CD4-positive, alpha-beta T cell treated with Interleukin-15 for 1 hour (primary cell): Measurements from ENCODE around the gene ISG20L2.

Experiments
- DNase-seq: peaks from one replicate; pipeline ENCODE4 v3.0.0-alpha.2; 2020

Gene ISG20L2

DNA sequence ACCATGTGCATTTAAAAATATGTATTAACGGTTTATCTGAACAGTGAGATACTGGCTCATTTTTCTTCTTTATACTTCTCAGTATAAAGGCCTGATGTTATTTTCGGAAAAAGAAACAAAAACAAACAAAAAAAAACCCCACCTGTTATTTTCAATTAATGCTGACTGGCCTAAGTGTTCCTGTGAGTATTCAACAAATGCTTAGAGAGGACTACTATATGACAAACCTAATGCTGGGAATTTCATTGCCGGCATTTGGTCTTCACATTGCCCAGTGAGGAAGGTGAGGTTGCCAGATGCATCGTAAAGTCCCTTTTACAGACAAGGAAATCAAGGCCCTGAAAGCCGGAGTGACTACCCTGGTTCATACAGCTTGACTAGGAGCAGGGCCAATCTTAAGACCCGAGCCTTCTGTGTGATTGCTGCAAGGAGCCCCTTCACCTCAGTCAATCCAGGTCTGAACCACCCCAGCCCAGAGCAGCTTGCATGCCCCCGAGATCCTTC is 11.7 kb upstream of the ISG20L2 start:
- DNase-seq = no peak

DNA sequence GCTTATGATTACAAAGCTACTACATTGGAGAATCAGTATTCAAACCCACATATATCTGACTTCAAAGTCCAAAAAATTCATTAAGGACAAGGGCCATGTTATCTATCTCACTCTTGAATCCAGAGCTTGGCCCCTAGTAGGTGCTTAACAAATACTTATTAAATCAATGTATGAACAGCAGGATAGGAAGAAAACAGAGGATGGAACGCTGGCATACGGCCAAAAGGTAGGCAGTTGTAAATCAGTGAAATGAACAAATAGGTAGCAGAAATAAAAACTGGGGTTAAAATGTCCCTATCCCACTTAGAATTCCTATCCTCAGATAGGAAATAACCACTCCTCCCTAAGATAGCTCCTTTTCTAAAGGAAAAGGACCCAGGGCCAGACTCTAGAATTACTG is 10.3 kb upstream of the ISG20L2 start:
- DNase-seq = no peak

DNA sequence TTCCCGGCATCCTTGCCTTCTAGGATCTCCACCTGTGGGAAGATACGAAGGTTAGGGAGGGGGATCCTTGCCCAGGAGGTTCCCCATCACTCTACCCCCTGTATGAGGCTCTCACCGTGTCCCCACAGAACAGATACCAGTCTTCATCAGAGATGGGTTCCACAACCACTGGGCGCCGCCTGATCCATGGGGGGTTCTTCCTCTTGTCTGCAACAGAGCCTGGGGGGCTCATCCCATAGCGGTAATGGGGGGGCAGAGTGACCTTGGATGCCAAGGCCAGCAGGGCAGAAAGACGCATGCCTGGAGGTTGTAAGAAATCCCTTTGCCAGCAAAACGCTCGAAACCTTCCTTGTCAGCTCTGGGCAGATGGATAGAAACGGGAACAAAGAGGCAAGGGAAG is 9.8 kb upstream of the ISG20L2 start:
- DNase-seq = no peak

DNA sequence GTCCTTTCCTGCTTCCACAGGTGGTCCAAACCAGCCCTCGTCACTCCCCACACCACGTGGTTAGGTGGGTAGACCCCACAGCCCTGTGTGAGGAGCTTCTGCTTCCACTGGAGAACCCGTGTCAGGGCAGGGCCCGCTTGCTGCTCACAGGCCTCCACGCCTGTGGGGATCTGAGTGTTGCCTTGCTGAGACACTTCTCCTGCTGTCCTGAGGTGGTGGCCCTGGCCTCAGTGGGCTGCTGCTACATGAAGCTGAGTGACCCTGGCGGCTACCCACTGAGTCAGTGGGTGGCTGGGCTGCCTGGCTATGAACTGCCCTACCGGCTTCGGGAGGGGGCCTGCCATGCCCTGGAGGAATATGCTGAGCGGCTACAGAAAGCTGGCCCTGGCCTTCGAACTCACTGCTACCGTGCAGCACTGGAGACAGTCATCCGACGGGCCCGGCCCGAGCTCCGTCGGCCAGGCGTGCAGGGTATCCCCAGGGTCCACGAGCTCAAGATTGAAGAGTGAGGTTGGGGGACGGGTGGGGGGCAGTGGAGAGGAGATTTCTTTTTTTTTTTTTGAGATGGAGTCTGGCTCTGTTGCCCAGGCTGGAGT is 5.5 kb upstream of the ISG20L2 start:
- DNase-seq = no peak

DNA sequence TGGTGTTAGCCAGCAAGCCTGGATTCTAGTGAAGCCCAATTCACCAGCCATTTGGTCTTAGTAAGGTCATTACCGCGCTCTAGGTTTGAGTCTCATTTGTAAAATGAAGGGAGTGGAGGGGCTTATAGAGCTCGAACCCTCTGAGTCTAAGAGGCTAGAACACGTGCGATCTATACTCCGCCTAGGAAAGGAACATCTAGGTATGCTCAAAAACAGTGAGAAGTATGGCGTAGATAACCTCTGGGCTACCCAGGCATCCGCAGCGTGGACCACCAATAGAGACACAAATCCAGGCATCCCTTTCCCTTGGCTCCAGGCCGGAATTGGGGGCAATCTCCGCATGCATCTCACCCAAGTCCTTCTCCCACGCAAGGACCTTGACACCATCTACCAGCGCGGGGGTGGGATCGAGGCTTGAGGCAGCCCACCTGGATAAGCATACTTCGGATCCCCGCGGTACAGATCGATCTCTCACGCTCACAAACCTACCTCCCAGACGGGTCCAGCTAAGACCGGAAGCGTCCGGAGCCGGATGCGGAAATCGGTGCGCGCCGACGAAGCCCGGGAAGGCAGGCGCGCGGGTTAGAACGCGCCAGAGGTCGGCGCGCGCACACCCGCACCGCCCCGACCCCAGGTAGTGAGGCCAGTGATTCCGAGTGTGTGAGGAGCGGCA is 504 bp downstream of the ISG20L2 start, which contains the start of gene METTL25B:
METTL25B (plus strand) TSS at position 544 of the 673 bp plus-strand sequence. CDS start 636 bp downstream, outside the sequence.
- no peak for DNase-seq

DNA sequence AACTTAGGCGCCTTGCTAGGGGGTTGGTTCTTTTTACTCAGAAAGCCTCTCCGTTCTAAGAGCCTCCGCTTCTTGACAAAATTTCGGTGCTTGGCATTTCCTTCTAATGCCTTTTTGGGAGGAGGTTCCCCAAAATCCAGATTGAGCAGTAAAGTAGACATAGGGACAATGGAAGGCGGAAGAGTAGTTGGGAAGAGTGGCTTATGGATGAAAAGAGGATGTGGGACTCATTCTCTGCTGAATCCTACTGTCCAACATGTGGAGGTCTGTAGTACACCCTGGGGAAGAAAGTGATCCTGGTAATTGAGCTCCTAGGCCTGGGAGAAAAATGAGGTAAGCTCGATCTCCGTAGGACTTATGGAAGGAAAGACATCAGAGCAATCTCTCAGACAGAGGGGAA is 1.1 kb downstream of the ISG20L2 start:
- DNase-seq = no peak

DNA sequence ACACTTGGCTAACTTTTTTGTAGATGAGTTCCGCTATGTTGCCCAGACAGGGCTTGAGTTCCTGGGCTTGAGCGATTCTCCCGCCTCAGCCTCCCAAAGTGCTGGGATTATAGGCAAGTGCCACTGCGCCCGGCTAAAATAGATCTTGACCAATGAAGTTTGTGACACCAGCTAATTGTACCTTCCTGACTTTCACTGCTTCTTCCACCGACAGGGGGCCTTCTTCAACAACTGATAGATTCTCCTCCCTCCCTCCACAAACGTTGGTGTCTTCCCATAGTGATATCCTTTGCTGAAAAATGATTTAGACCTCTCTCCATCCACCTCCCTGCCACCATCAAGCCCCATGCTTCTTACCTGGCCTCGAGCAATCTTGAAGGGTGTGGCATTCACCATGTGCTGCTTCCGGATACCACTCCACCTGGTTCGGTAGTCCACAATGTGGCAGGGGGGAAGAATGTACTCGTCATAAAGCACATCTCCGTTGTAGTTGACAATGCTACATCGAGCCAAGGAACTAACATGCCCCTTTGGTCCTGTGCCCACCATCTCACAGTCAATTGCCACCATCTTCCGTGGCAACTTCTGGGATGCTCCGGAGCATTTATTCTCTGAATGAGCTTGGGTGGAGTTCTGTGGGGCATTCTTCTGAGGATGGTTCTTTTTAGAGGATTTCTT is 1.9 kb downstream of the ISG20L2 start:
- DNase-seq = peak; percentile 34

DNA sequence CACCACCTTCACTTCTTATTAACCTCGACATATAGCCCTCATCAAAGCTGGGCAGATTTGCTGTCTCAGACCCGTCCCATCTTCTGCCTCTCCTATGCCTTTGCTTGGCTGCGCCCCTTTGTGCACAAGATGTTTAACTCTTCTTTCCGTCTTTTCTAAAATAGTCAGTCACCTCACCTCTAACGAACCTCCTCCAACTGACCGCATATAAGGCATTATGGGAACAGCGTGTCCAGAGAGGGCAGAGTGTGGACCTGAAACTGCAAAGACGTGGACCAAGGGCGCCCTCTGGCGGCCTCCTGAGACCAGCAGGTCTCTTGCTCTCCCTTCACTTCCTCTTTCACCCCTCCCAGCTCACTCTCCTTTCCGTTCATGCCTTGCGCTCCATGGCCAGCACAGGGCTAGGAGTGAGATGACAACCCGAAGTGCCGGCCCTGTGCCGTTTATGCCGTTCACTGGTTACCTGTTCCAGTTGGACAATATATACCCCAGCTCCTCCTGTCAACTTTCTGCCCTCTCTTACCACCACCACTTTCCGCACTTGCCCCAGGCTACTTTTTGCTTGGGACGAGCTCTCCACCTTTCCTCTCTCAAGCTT is 2.8 kb downstream of the ISG20L2 start:
- DNase-seq = peak; percentile 82

DNA sequence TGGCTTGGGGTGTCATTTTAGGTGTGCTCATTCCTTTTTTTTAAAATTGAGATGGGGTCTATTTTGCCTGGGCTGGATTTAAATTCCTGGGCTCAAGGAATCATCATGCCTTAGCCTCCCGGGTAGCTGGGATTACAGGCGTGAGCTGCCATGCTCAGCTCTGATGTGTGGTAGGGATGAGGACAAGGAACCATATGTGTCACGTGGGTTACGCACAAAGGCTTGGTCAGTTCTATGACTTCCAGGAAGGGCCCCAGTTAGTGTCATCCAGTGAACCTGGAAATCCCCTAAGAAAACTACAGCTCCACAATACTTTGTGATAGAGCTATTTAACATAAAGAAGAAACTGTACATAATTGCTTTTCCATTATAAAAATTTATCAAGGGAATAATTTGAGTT is 7.0 kb downstream of the ISG20L2 start:
- no peak for DNase-seq

DNA sequence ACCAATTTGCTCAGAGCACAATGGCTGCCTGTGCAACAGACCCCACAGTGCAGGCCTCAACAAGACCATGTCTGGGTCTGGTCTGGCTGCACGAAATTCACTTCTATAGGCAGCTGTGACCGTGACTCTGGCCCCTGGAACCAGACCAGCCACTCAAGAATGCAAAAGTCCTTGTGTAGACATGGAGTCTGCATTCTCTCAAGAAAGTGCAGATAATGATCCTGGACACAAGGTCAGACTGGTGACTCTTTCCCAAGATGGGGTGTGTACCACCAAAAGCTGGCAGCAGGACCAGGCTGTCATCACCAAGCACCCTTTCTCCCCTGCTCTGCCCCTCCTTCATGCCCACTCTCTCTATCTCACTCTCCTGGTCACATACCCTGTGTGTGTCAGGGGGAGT is 7.4 kb downstream of the ISG20L2 start:
- DNase-seq = no peak

DNA sequence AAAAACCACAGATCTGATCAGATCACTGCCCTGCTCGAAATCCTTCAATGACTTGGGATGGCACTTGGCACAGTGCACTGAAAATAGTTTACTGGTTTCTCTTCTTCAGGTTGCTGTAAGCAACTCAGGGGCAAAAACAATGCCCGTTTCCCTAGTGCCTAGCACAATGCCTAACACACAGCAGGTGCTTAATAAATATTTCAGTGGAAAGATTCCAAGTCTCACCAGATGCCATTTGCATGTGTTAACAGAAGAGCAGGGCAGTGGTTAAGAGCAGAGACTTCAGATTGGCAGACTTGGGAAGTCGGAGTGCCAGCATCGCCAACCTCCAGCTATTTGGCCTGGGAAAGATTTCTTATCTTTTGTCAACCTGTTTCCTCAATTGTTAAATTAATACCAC is 11.2 kb downstream of the ISG20L2 start:
- DNase-seq = no peak

DNA sequence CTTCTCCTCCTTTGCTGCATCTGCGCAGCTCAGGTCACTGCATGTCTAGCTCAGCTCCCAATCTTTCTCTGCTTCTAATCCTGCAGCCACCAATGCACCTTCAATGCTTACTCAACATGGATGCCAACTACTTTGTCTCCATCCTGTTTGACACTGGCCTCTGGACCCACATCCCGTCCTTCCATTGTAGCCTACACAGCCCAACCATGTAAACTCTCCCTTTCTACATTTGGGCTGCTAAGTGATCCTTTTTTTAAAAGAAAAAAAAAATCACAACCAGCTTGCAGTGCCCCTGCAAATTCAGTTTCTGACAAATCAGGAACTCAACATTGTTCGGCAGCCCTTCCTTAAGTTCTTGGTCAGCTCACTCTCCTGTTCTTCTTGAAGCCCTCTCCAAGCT is 13.7 kb downstream of the ISG20L2 start:
- DNase-seq = no peak

DNA sequence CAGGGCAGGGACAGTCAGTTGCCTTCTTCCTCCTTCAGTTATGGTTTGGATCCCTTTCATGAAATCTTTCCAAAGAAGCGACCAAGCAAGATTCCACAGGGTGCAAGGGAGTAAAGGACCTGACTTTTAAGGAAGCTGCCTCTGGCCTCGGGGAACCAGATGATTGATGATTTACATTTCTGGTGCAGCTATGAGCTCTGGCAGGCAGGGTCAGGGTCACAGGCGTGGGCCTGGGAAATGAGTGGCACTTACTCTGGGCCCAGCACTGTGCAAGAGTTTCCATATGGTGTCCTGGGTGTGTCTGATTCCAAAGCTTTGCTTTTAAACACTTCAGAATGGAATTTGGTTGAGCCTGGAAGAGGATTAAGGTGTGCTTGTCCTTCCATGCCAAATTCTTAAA is 15.9 kb downstream of the ISG20L2 start:
- no peak for DNase-seq

DNA sequence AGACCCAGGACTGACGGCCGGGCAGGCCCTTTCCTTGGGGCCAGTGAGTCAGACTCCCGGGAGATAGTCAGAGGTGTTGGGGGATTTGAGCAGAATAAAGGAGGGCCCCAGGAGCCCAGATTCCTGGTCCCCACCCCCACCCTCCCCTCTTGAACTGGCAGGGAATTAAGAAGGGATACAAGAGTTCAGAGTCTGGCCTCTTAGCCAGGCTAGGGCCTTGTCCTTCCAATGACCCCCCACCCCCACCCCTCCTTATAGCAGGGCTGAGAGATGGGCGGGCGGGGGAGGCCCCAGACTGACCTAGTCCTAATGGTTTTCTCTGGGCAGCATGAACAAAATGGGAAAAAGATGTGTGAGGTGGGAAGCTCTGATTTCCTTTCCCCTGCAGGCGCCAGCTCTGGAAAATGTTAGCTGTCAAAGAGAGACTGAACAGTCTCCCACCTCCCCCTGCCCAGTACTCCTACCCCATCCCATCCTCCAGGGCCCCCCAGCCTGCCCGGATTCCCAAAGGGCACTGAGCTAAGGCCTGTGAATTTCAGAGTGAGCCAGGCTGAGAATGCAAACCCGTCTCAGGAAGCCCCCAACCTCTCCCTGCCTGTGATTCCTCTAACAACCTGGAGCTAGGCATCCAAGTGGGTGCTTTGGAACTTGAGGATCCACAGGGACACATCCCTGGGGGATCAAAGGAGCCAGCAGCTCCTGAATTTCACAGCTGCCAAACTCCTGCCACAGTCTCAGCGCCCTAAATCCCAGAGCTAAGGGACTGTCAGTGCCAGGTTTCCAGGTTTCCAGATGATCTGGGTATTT is 17.4 kb downstream of the ISG20L2 start:
- no peak for DNase-seq

DNA sequence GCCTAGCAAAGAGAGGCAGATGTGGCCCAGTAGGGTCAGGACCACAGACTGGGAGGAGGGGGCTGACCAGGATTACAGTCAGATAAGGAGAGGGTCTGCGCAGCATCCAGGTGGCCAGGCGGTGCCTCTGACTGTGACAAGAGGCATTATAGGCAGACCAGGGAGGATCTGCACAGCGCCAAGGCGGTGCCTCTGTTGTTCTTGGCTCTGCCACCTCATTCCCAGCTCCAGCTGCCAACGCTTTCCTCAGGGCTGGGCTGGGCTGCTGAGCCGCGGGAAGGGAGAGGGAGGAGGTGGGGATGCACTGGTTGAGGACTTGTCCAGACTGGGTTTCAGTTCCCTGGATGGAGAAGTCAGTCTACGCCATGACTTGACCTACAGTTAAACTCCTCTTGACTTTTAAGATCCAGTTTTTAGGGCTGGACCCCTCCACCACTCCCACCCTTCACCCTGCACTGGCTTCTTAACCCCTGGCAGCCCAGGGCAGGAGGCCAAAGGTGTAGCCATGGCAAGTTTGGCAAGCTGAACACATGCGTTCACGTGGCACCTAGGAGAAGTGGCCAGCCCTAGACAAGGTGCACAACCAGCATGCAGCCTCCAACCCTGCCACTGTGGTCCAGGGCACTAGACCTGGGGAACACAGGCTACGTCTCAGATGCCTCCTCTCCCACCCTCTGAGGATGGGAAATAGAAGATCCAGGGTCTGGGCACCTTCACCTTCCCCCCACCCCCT is 18.6 kb downstream of the ISG20L2 start:
- DNase-seq = no peak

DNA sequence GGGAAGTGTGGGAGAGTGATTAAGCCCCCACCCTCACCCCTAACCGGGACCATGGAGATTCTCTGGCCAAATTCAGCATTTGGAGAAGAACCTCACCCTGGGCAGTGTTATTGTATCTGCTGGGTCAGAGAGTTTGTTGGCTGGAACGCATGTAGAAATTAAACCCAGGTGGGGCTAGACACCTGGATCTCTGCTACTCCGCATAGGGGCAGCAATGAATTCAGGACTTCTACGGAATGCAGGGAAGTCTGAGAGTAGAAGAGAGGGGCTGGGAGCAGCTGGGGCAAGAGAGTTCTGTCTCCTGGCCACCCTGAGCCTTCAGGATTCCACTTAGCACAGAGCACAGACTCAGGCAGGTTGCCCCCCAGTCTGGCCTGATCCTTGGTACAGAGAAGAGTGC is 19.5 kb downstream of the ISG20L2 start:
- DNase-seq = no peak

DNA sequence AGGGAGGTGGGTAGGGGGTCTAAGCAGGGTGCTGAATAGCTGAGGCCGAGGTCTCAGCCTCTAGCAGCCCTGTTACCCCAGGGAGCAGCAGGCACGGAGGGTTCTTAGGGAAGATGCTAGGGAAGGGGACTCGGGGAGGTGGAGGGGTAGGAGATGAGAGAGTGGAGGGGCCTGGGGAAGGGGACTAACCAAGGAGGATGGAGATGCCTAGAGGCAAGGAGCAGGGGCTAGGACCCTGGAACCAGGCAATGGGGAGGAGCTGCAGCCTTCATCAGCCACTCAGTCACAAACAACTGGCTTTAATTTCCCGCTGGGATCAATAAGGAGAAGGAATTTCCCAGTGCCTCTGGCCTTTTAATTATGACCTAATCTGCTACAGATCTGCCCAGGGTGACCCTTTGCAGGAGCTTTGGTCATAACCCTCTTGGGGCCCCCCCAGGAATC is 20.3 kb downstream of the ISG20L2 start:
- no peak for DNase-seq

DNA sequence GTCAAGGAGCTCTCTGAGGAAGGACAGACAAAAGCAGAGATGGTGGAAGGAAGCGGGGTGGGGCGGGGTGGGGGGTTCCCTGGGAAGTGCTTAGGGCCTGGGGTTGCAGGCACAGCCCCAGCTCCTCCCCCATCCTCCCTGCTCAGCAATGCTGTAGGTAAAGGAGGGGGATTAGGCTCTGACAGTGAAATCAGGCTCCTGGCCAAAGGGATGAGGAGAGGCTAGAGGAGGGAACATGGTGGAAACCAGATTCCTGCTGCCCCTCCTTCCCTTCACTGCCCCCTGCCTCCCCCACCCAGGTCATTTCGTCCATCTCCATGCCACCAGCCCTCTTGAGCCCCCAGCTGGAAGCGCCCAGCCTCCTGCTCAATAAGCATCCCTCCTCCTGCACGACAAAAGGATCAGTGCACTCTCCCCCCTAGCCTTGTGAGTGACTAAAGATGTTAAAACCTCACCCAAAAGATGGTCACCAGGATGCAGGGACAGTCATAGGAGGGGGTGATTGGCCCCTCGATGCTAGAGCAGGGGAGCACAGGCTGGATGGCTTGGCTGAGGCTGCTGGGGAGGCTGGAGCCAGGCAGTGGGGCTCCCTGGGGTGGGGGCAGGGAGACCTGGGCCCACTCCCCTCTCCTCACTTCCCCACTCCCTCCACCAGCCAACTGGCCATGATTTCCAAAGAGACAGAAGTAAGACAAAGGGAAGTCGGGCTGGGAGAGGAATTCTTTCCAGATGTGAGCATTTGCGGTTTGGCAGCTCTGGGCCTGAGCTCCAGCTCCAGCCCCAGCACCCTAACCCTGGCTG is 20.9 kb downstream of the ISG20L2 start:
- no peak for DNase-seq

DNA sequence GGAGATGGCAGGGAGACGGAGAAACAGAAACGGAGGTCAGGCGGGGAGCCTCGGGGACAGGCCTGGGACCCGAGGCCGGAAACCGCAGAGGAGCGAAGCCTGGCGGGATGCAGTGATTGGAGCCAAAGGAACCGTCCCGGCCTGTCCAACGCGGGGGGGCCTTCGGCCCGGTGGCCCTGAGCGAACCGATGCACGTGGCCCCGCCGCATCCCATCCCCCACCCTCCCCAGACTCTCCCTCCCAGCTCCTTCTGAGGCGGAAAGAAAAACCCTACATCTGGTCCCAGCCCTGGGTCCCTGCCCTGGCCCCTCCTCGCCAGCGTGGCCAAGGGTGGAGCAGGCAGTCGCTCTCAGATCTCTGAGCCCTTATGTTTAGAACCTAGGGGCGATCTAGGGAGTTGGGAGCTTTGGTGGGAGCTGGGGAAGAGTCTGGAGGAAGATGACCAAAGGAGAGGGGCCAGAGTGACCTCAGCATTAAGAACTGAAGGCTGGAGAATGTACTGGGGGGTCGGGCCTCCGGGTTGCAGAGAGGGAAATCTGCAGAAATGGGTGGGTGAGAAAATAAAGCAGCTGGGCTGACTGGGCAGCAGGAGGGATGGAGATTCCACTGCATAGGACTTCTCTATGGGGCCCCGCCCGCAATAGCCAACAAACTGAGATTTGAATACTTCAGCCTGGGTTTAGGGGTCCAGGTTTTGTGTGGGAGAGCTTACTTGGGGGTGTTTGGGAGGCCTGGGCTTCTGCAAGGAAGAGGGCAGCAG is 21.7 kb downstream of the ISG20L2 start:
- no peak for DNase-seq

DNA sequence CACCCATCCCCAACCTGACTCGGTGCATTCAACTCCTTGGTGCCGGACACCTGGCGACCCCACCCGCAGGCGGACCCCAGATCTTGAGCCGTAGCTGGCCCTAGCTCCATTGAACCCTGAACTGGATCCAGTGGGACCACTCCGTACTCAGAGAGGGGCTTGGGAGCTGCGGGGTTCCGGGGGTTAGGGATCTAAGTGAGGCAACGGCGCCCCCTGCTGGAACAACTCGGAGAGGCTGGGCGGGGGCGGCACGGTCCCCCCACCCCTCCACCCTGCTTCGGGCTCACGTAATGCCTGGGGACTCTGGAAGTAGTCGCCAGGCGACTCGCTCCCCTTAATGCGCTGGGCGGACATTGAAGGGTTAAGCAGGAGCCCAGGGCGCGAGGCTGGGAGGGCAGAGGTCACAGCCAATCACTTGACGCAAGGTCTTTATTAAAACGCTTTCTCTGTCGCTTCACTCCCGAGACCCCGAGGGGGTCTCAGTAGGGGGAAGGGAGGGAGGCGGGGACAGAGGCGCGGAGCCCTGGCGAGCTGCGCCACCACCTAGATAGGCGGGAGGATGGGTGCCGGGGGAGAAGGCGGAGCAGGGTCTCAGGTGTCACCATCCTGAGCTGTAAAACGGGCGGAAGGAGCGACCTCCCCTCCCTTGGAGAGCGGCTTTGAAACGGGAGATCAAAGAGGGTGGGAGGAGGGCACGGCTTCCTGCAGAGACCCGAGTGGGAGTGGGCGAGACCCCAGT is 22.5 kb downstream of the ISG20L2 start:
- DNase-seq = peak; percentile 63
